Transverse colon (tissue), 4 donors: Measurements from ENCODE around the gene SLC38A10.

Experiments used
- CTCF ChIP-seq, 5 experiments: fragments of 200-600 bp in 3 of 5; fragments of 450-650 bp in 2 of 5; sonication (generic) in 3 of 5; IDR thresholded peaks; 1 replicate in 2 of 5; 2 replicates in 3 of 5; pipeline ENCODE4 v1.5.1; 2016 to 2017; ENCODE audit warnings: antibody characterized with exemption in 5 of 5, inconsistent platforms in 3 of 5, mild to moderate bottlenecking in 2 of 5, moderate library complexity in 1 of 5
- EP300 ChIP-seq: sonication (generic); formaldehyde crosslinking; IDR thresholded peaks from one replicate; pipeline ENCODE4 v1.6.1; 2017; ENCODE audit warnings: antibody characterized with exemption, low read depth
- POLR2A ChIP-seq: fragments of 450-650 bp; IDR thresholded peaks from one replicate; pipeline ENCODE4 v1.6.1; 2016; ENCODE audit warnings: antibody characterized with exemption, mild to moderate bottlenecking, moderate library complexity
- POLR2AphosphoS5 ChIP-seq, 3 donors: sonication (generic); formaldehyde crosslinking; IDR thresholded peaks; one replicate each; pipeline ENCODE4 v1.6.1; 2016; ENCODE audit warnings: antibody characterized with exemption in 3 of 3

GRCh38 chr17:81231121-81231645 lies 63.9 kb downstream of the SLC38A10 start:
- no peak for TF ChIP-seq POLR2A
- no peak for TF ChIP-seq CTCF (IDR thresholded peaks at IDR 0.05)
- TF ChIP-seq POLR2AphosphoS5 (IDR thresholded peaks at IDR 0.05): no peak
- TF ChIP-seq EP300: no peak
